AG20443 (cell line): ENCODE data around the gene CCDC106.

Experiments used
- DNase-seq: peaks from one replicate; pipeline ENCODE4 v3.0.0; 2012; ENCODE audit warnings: low spot score, mixed read lengths

The CCDC106 gene

GRCh38 chr19:55647732-55648584 lies at the start of gene CCDC106:
CCDC106 (plus strand) TSS chr19:55648212; CDS start chr19:55649047, 835 bp downstream.
- DNase-seq: peak; percentile 79

GRCh38 chr19:55598719-55599467 lies 49.1 kb upstream of the CCDC106 start:
- DNase-seq: peak; percentile 90

- DNase-seq: peak; percentile 92
Measured at GRCh38 chr19:55599468-55599841, 48.6 kb upstream of the CCDC106 start, which contains the start of gene FIZ1. FIZ1 (minus strand) TSS chr19:55599517; CDS start chr19:55597865, 1,652 bp downstream.

GRCh38 chr19:55599842-55600661 lies 48.0 kb upstream of the CCDC106 start, which contains the start of gene ZNF524:
ZNF524 (plus strand) TSS chr19:55600288; CDS start chr19:55602113, 1,825 bp downstream.
- peak; percentile 89 for DNase-seq

GRCh38 chr19:55600662-55601028 lies 47.4 kb upstream of the CCDC106 start:
- DNase-seq: no peak

GRCh38 chr19:55601084-55601483 lies 46.9 kb upstream of the CCDC106 start:
- DNase-seq: no peak

GRCh38 chr19:55602104-55603001 lies 45.7 kb upstream of the CCDC106 start:
- no peak for DNase-seq

GRCh38 chr19:55603115-55603514 lies 44.9 kb upstream of the CCDC106 start:
- no peak for DNase-seq

GRCh38 chr19:55603581-55604292 lies 44.3 kb upstream of the CCDC106 start:
- DNase-seq: no peak

- DNase-seq: peak; percentile 97
Measured at GRCh38 chr19:55605207-55605636, 42.8 kb upstream of the CCDC106 start.

- DNase-seq: peak; percentile 82
Measured at GRCh38 chr19:55605637-55606470, 42.2 kb upstream of the CCDC106 start, which contains the start of gene ZNF865. ZNF865 (plus strand) TSS chr19:55605647; CDS start chr19:55613619, 7,972 bp downstream.

- no peak for DNase-seq
Measured at GRCh38 chr19:55606471-55606787, 41.6 kb upstream of the CCDC106 start.

GRCh38 chr19:55606817-55607216 lies 41.2 kb upstream of the CCDC106 start:
- DNase-seq: no peak

- DNase-seq: no peak
Measured at GRCh38 chr19:55609326-55609725, 38.7 kb upstream of the CCDC106 start.

GRCh38 chr19:55611300-55611982 lies 36.6 kb upstream of the CCDC106 start:
- DNase-seq: no peak

GRCh38 chr19:55611983-55612645 lies 35.9 kb upstream of the CCDC106 start:
- no peak for DNase-seq

- DNase-seq: no peak
Measured at GRCh38 chr19:55613396-55613795, 34.6 kb upstream of the CCDC106 start.
